ENCODE results near the gene HK2. TPM values are rescaled to one million over a fixed set of nuclear protein-coding genes. Genes with fewer than 3 reads are reported as not detected.
"Not testable (repeated sequence)": the region's sequence is repeated elsewhere in the genome, so short reads cannot be mapped to it uniquely, and the experiment has no call there.

Gene HK2
- total RNA-seq, 5 donors from 2014 or later (not counting 1 experiment from before 2014, with no cell fraction given) = 8.6 to 14.4 (median 10.6) TPM

- not testable (repeated sequence) for H3K36me3 ChIP-seq (ENCODE audit: control insufficient read depth in 2 of 2, extremely low read depth in 1 of 2, insufficient read depth in 1 of 2, low read length in 1 of 2); H3K27ac ChIP-seq (ENCODE audit: low read length); H3K9me3 ChIP-seq; H3K9me3 Mint-ChIP-seq; H3K36me3 Mint-ChIP-seq; H3K27me3 Mint-ChIP-seq
- Histone ChIP-seq H3K27me3 (replicated peaks in 1 of 2; ENCODE audit: control insufficient read depth in 2 of 2, extremely low read depth in 1 of 2, insufficient read depth in 2 of 2, low read length in 1 of 2) (peaks cover 0 to 19% of the 10 kb centered on the region in 2 experiments), H3K4me3 (ENCODE audit: control insufficient read depth in 1 of 2, extremely low read depth in 1 of 2, low read length in 1 of 2) (peak overlapping the region; percentile 67 to 80), H3K4me1 (ENCODE audit: control insufficient read depth in 1 of 2, extremely low read depth in 1 of 2, insufficient read depth in 2 of 2, low read length in 2 of 2) (peaks cover 10 to 36% of the 10 kb centered on the region in 2 experiments)
- peak overlapping the region; percentile 73 to 86 for H3K27ac Mint-ChIP-seq
- peaks cover 38 to 43% (median 39%) of the 10 kb centered on the region in 3 donors for H3K4me1 Mint-ChIP-seq
- DNase-seq = peak in 16 of 35 experiments; percentile 12 to 46 (median 24)
- CTCF ChIA-PET = interaction anchor here in 1 of 2 donors (0.6 to 5.3 kb wide), 3 partner anchors 9 to 1841 kb away, joined by 3 to 25 read pairs (median 6); no protein-coding TSS in a partner anchor
- peak overlapping the region; percentile 84 to 91 (median 90) for H3K4me3 Mint-ChIP-seq
- peak; percentile 29 to 40 (median 30) for ATAC-seq (replicated peaks in 1 of 4)
- under 1% methylated on average over 49 of the region's 51 CpGs for WGBS (ENCODE audit: insufficient coverage)
- POLR2A ChIA-PET = interaction anchor here in 1 of 2 donors (1.5 kb wide), 1 partner anchor 15 kb away, joined by 12 read pairs; no protein-coding TSS in a partner anchor
Observed at GRCh38 chr2:74834234-74834791, 386 bp downstream of the HK2 start.

- Mint-ChIP-seq H3K27me3 (no peaks in the 10 kb centered on the region), H3K36me3 (no peaks in the 10 kb centered on the region), H3K9me3 (no peaks in the 10 kb centered on the region), H3K27ac (peak overlapping the region; percentile 78 to 89), H3K4me3 (peak overlapping the region; percentile 84 to 91 (median 90)), H3K4me1 (peaks cover 43 to 46% (median 45%) of the 10 kb centered on the region in 3 donors)
- Histone ChIP-seq H3K9me3 (no peaks in the 10 kb centered on the region), H3K36me3 (ENCODE audit: control insufficient read depth in 2 of 2, extremely low read depth in 1 of 2, insufficient read depth in 1 of 2, low read length in 1 of 2) (no peaks in the 10 kb centered on the region), H3K4me3 (ENCODE audit: control insufficient read depth in 1 of 2, extremely low read depth in 1 of 2, low read length in 1 of 2) (peak overlapping the region; percentile 67 to 80), H3K27me3 (replicated peaks in 1 of 2; ENCODE audit: control insufficient read depth in 2 of 2, extremely low read depth in 1 of 2, insufficient read depth in 2 of 2, low read length in 1 of 2) (peaks cover 0 to 19% of the 10 kb centered on the region in 2 experiments), H3K4me1 (ENCODE audit: control insufficient read depth in 1 of 2, extremely low read depth in 1 of 2, insufficient read depth in 2 of 2, low read length in 2 of 2) (peaks cover 12 to 41% of the 10 kb centered on the region in 2 experiments), H3K27ac (ENCODE audit: low read length) (no peak overlapping the region)
- ATAC-seq (replicated peaks in 1 of 4) (peak; percentile 45 to 58 (median 50)), DNase-seq (peak in 28 of 35 experiments; percentile 16 to 58 (median 34))
- ChIA-PET POLR2A (interaction anchor here (0.6 to 1.5 kb wide), 2 partner anchors 15 to 34 kb away, joined by 3 to 12 read pairs; no protein-coding TSS in a partner anchor), CTCF (interaction anchor here (0.6 to 5.3 kb wide), 6 partner anchors 9 to 586 kb away, joined by 4 to 25 read pairs (median 6); no protein-coding TSS in a partner anchor)
- WGBS (ENCODE audit: insufficient coverage) = under 1% methylated on average over 60 of the region's 87 CpGs
Observed at GRCh38 chr2:74834792-74835755, 1.1 kb downstream of the HK2 start.

GRCh38 chr2:74835831-74836674 lies 2.1 kb downstream of the HK2 start:
- Mint-ChIP-seq H3K27ac (peak overlapping the region; percentile 69 to 83), H3K27me3 (no peaks in the 10 kb centered on the region), H3K9me3 (no peaks in the 10 kb centered on the region), H3K36me3 (no peaks in the 10 kb centered on the region), H3K4me3 (peak overlapping the region; percentile 84 to 91 (median 90)), H3K4me1 (peaks cover 51 to 55% (median 54%) of the 10 kb centered on the region in 3 donors)
- H3K4me1 ChIP-seq (ENCODE audit: control insufficient read depth in 1 of 2, extremely low read depth in 1 of 2, insufficient read depth in 2 of 2, low read length in 2 of 2) = peaks cover 16 to 50% of the 10 kb centered on the region in 2 experiments
- CTCF ChIA-PET = interaction anchor here (0.9 to 5.3 kb wide), 9 partner anchors 13 to 104 kb away, joined by 3 to 25 read pairs (median 4); no protein-coding TSS in a partner anchor
- H3K27ac ChIP-seq (ENCODE audit: low read length) = no peak overlapping the region
- peaks cover 0 to 19% of the 10 kb centered on the region in 2 experiments for H3K27me3 ChIP-seq (replicated peaks in 1 of 2; ENCODE audit: control insufficient read depth in 2 of 2, extremely low read depth in 1 of 2, insufficient read depth in 2 of 2, low read length in 1 of 2)
- peak in 2 of 35 experiments; percentile 28 to 56 for DNase-seq
- no peaks in the 10 kb centered on the region for H3K36me3 ChIP-seq (ENCODE audit: control insufficient read depth in 2 of 2, extremely low read depth in 1 of 2, insufficient read depth in 1 of 2, low read length in 1 of 2)
- ATAC-seq (replicated peaks in 1 of 4) = no peak
- peak overlapping the region; percentile 67 to 80 for H3K4me3 ChIP-seq (ENCODE audit: control insufficient read depth in 1 of 2, extremely low read depth in 1 of 2, low read length in 1 of 2)
- no peaks in the 10 kb centered on the region for H3K9me3 ChIP-seq
- WGBS (ENCODE audit: insufficient coverage) = 63% methylated on average over 7 of the region's 15 CpGs
- POLR2A ChIA-PET = interaction anchor here in 1 of 2 donors (1.5 kb wide), 1 partner anchor 14 kb away, joined by 12 read pairs; no protein-coding TSS in a partner anchor

- no peaks in the 10 kb centered on the region for H3K36me3 Mint-ChIP-seq
- Histone ChIP-seq H3K27ac (ENCODE audit: low read length) (no peak overlapping the region), H3K36me3 (ENCODE audit: control insufficient read depth in 2 of 2, extremely low read depth in 1 of 2, insufficient read depth in 1 of 2, low read length in 1 of 2) (no peaks in the 10 kb centered on the region), H3K4me3 (ENCODE audit: control insufficient read depth in 1 of 2, extremely low read depth in 1 of 2, low read length in 1 of 2) (no peak overlapping the region), H3K9me3 (no peaks in the 10 kb centered on the region), H3K27me3 (replicated peaks in 1 of 2; ENCODE audit: control insufficient read depth in 2 of 2, extremely low read depth in 1 of 2, insufficient read depth in 2 of 2, low read length in 1 of 2) (peaks cover 0 to 19% of the 10 kb centered on the region in 2 experiments), H3K4me1 (ENCODE audit: control insufficient read depth in 1 of 2, extremely low read depth in 1 of 2, insufficient read depth in 2 of 2, low read length in 2 of 2) (peaks cover 23 to 58% of the 10 kb centered on the region in 2 experiments)
- no peak for ATAC-seq (replicated peaks in 1 of 4)
- no peaks in the 10 kb centered on the region for H3K27me3 Mint-ChIP-seq
- H3K27ac Mint-ChIP-seq = peak overlapping the region; percentile 83 to 85
- 78% methylated on average over 8 of the region's 9 CpGs for WGBS (ENCODE audit: insufficient coverage)
- POLR2A ChIA-PET = interaction anchor here in 1 of 2 donors (0.6 to 0.9 kb wide), 3 partner anchors 11 to 30 kb away, joined by 3 to 7 read pairs (median 4); no protein-coding TSS in a partner anchor
- peaks cover 59 to 63% (median 60%) of the 10 kb centered on the region in 3 donors for H3K4me1 Mint-ChIP-seq
- CTCF ChIA-PET = interaction anchor here (0.5 to 5.3 kb wide), 14 partner anchors 12 to 880 kb away, joined by 3 to 25 read pairs (median 4); no protein-coding TSS in a partner anchor
- no peak for DNase-seq
- H3K4me3 Mint-ChIP-seq = peak overlapping the region in 2 of 3 donors; percentile 18 to 84
- H3K9me3 Mint-ChIP-seq = no peaks in the 10 kb centered on the region
Observed at GRCh38 chr2:74836675-74837401, 2.9 kb downstream of the HK2 start.

GRCh38 chr2:74841641-74842040 lies 7.7 kb downstream of the HK2 start:
- Mint-ChIP-seq H3K9me3 (no peaks in the 10 kb centered on the region), H3K4me3 (peak overlapping the region in 1 of 3 donors; percentile 73), H3K36me3 (peaks cover 4% of the 10 kb centered on the region), H3K4me1 (peaks cover 88 to 92% (median 89%) of the 10 kb centered on the region in 3 donors), H3K27me3 (no peaks in the 10 kb centered on the region), H3K27ac (peak overlapping the region; percentile 83 to 92)
- WGBS (ENCODE audit: insufficient coverage) = 88% methylated on average over 1 of the region's 2 CpGs
- ChIA-PET POLR2A (no interaction called here), CTCF (no interaction called here)
- no peak overlapping the region for H3K27ac ChIP-seq (ENCODE audit: low read length)
- H3K4me3 ChIP-seq (ENCODE audit: control insufficient read depth in 1 of 2, extremely low read depth in 1 of 2, low read length in 1 of 2) = no peak overlapping the region
- H3K4me1 ChIP-seq (ENCODE audit: control insufficient read depth in 1 of 2, extremely low read depth in 1 of 2, insufficient read depth in 2 of 2, low read length in 2 of 2) = peaks cover 58 to 77% of the 10 kb centered on the region in 2 experiments
- H3K27me3 ChIP-seq (replicated peaks in 1 of 2; ENCODE audit: control insufficient read depth in 2 of 2, extremely low read depth in 1 of 2, insufficient read depth in 2 of 2, low read length in 1 of 2) = peaks cover 0 to 7% of the 10 kb centered on the region in 2 experiments
- DNase-seq = no peak
- no peaks in the 10 kb centered on the region for H3K9me3 ChIP-seq
- H3K36me3 ChIP-seq (ENCODE audit: control insufficient read depth in 2 of 2, extremely low read depth in 1 of 2, insufficient read depth in 1 of 2, low read length in 1 of 2) = no peaks in the 10 kb centered on the region
- ATAC-seq (replicated peaks in 1 of 4) = no peak

Data from T-cell (primary cell).